Colonic mucosa (tissue), 4 donors: Measurements from ENCODE around the gene ITPR2. TPM values are rescaled to one million over a fixed set of nuclear protein-coding genes. Genes with fewer than 3 reads are reported as not detected.
"Not testable (repeated sequence)": the region's sequence is repeated elsewhere in the genome, so short reads cannot be mapped to it uniquely, and the experiment has no call there.

Experiments
- DNase-seq: peaks from one replicate; pipeline ENCODE4 v3.0.0-alpha.2; 2020
- H3K27ac ChIP-seq: fragments of 200-600 bp; one replicate; pipeline ENCODE4 v1.8.0; 2021
- H3K27me3 ChIP-seq: fragments of 200-600 bp; one replicate; pipeline ENCODE4 v1.8.0; 2021
- H3K36me3 ChIP-seq: fragments of 200-600 bp; one replicate; pipeline ENCODE4 v1.8.0; 2021
- H3K4me1 ChIP-seq: fragments of 200-600 bp; one replicate; pipeline ENCODE4 v1.8.0; 2021; ENCODE audit warnings: mild to moderate bottlenecking
- H3K4me3 ChIP-seq: fragments of 200-600 bp; one replicate; pipeline ENCODE4 v1.8.0; 2021
- H3K9ac ChIP-seq, 2 donors: one replicate each; pipeline ENCODE4 v1.7.0; 2013; ENCODE audit warnings: control low read depth in 2 of 2, low read depth in 2 of 2, low read length in 2 of 2
- H3K9me3 ChIP-seq: fragments of 200-600 bp; one replicate; pipeline ENCODE4 v1.8.0; 2021
- intact Hi-C: fragments of 100-400 bp; cut with DNase I; formaldehyde crosslinking; loops from one replicate; pipeline ENCODE4 v1.14.1; 2022
- total RNA-seq, 2 donors: library from RNA; stranded (reverse); fragmentation: NEBNext Ultra II Directional in 1 of 2; extraction: Animal tissue kit (Norgen Biotek cat#: 25700) in 1 of 2; gene quantifications; one replicate each; pipeline ENCODE4 v1.2.1, GENCODE V29; 2021
- TF ChIP-seq, protein P1 (sequence below): fragments of 200-600 bp; IDR thresholded peaks from one replicate; pipeline ENCODE4 v1.8.0; 2022; ENCODE audit warnings: antibody characterized with exemption, mild to moderate bottlenecking
- donor health status: healthy.
- donor health status: DM: no; HTN: no; CAD: no.
- donor health status: DM: no; HTN: no; CAD: no.

The ITPR2 gene
- total RNA-seq, 2 donors from 2014 or later = 15.9 to 39.3 TPM

DNA sequence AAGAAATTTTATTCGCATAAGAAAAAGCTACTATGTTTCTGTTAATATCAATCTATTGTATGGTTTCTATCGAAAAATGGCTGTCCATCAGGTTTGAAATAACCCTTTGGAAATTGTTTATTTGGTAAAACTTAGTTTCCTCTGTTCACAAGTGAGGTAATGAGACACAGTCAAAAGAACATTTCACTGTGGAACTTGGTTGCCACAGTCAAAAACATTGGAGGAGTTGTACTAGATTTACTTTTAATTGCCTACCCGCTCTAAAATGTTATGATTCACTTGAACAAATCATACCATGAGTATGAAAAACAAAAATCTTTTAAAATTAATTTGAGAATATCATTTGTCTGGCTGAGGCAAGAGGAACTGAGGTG lies 46.5 kb downstream of the ITPR2 start:
- H3K36me3 ChIP-seq = no peaks in the 10 kb centered on the region
- intact Hi-C loops = loop anchor here (10.0 kb wide), 1 partner anchor 58 kb away; no protein-coding TSS in a partner anchor
- no peak overlapping the region for H3K4me3 ChIP-seq
- no peak overlapping the region for H3K9ac ChIP-seq
- DNase-seq = no peak
- H3K27me3 ChIP-seq = no peaks in the 10 kb centered on the region
- H3K4me1 ChIP-seq = no peaks in the 10 kb centered on the region
- no peaks in the 10 kb centered on the region for H3K9me3 ChIP-seq
- H3K27ac ChIP-seq = no peak overlapping the region
- TF ChIP-seq, protein P1, sequence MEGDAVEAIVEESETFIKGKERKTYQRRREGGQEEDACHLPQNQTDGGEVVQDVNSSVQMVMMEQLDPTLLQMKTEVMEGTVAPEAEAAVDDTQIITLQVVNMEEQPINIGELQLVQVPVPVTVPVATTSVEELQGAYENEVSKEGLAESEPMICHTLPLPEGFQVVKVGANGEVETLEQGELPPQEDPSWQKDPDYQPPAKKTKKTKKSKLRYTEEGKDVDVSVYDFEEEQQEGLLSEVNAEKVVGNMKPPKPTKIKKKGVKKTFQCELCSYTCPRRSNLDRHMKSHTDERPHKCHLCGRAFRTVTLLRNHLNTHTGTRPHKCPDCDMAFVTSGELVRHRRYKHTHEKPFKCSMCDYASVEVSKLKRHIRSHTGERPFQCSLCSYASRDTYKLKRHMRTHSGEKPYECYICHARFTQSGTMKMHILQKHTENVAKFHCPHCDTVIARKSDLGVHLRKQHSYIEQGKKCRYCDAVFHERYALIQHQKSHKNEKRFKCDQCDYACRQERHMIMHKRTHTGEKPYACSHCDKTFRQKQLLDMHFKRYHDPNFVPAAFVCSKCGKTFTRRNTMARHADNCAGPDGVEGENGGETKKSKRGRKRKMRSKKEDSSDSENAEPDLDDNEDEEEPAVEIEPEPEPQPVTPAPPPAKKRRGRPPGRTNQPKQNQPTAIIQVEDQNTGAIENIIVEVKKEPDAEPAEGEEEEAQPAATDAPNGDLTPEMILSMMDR = no peak

DNA sequence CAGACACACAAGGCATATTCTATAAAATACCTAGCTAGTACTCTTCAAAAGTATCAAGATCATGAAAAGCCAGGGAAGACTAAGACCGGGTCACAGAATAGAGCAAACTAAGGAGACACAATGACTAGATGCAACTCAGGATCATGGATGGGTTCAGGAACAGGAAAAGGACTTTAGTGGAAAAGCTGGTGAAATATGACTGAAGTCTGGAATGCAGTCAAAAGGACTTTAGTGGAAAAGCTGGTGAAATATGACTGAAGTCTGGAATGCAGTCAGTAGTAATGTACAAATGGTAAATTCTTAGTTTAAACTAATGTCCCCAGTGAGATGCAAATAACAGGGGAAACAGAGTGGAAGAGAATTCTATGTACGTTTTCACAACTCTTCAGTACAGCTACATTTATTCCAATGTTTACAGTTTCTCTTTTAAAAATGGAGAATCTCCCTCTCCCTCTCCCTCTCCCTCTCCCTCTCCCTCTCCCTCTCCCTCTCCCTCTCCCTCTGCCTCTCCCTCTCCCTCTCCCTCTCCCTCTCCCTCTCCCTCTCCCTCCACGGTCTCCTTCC lies 49.1 kb downstream of the ITPR2 start:
- H3K27ac ChIP-seq, DNase-seq, H3K9ac ChIP-seq, H3K27me3 ChIP-seq, H3K4me1 ChIP-seq, H3K9me3 ChIP-seq, H3K4me3 ChIP-seq, H3K36me3 ChIP-seq: not testable (repeated sequence)
- intact Hi-C loops = loop anchor here (10.0 kb wide), 1 partner anchor 61 kb away; no protein-coding TSS in a partner anchor

DNA sequence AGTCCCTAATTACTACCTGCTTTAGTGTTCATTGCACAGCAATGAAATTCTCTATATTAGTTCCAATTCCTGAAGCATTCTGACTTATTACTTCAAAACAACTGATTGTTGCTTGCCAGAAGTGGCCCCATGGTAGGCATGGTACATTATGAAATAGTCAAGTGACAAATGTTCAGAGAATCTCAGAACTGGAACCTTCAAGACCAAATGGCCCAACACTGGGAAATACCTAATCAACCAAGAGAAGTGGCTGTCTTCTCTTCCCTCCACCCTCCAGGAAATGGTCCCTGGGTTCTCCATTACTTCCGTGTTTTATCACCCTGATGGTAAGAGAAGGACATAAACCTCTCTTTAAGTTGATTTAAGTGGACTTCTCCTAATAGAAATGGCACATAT lies 49.9 kb downstream of the ITPR2 start:
- intact Hi-C loops = loop anchor here (10.0 kb wide), 1 partner anchor 62 kb away; no protein-coding TSS in a partner anchor
- no peaks in the 10 kb centered on the region for H3K27me3 ChIP-seq
- no peak for DNase-seq
- no peaks in the 10 kb centered on the region for H3K36me3 ChIP-seq
- no peak overlapping the region for H3K4me3 ChIP-seq
- H3K9me3 ChIP-seq = no peaks in the 10 kb centered on the region
- no peaks in the 10 kb centered on the region for H3K4me1 ChIP-seq
- no peak overlapping the region for H3K9ac ChIP-seq
- no peak overlapping the region for H3K27ac ChIP-seq
- TF ChIP-seq, protein P1 = no peak

DNA sequence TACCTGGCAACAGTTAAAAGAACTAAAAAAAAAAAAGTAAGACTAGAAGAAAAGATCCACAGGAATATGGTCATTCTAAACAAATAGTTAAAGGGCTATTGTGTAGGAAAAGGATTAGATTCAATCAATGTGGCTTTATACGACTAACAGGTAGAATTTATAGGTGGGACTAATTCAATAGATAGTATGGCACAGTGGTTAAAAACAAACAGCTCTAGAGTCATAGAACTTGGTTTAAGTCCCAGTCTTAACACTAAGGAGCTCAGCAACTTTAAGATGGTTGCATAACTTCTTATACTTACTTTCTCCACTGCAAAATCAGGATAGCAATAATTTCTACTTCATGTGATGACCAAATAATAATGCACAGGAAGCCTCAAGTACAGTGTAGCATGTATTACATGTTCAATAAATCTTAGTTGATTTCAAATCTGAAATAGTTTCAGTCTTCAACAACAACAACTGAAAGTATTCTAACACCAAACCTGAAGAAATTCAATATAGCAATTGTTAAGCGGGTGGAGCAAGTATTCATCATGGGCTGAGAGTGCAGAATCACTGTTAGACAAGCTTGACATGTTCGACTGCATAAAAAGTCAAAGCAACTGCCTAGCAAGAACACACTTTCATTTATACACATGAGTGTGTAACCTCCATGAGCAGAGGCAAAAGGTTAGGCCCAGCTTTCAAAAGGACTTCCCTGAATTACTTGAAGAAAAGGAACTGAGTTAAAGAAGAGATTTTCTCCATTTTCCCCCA lies 50.4 kb downstream of the ITPR2 start:
- no peak overlapping the region for H3K27ac ChIP-seq
- no peaks in the 10 kb centered on the region for H3K9me3 ChIP-seq
- H3K4me1 ChIP-seq = no peaks in the 10 kb centered on the region
- TF ChIP-seq, protein P1 = no peak
- no peak overlapping the region for H3K9ac ChIP-seq
- no peaks in the 10 kb centered on the region for H3K36me3 ChIP-seq
- intact Hi-C loops = loop anchor here (10.0 kb wide), 1 partner anchor 62 kb away; no protein-coding TSS in a partner anchor
- DNase-seq = no peak
- no peaks in the 10 kb centered on the region for H3K27me3 ChIP-seq
- H3K4me3 ChIP-seq = no peak overlapping the region

DNA sequence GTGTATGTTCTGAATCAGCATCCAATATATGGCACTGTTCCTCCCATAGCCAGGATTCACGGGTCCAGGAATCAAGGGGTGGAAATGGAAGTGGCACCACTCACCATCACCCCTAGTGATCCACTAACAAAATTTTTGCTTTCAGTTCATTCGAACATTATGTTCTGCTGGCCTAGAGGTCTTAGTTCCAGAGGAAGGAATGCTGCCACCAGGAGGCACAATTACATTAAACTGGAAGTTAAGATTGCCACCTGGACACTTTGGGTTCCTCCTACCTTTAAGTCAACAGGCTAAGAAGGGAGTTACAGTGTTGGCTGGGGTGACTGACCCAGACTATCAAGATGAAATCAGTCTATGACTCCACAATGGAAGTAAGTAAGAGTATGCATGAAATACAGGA lies 52.3 kb downstream of the ITPR2 start:
- not testable (repeated sequence) for H3K4me3 ChIP-seq, H3K36me3 ChIP-seq, H3K27me3 ChIP-seq, H3K9me3 ChIP-seq, H3K4me1 ChIP-seq, H3K27ac ChIP-seq, DNase-seq, H3K9ac ChIP-seq
- intact Hi-C loops = loop anchor here (10.0 kb wide), 1 partner anchor 64 kb away; no protein-coding TSS in a partner anchor

DNA sequence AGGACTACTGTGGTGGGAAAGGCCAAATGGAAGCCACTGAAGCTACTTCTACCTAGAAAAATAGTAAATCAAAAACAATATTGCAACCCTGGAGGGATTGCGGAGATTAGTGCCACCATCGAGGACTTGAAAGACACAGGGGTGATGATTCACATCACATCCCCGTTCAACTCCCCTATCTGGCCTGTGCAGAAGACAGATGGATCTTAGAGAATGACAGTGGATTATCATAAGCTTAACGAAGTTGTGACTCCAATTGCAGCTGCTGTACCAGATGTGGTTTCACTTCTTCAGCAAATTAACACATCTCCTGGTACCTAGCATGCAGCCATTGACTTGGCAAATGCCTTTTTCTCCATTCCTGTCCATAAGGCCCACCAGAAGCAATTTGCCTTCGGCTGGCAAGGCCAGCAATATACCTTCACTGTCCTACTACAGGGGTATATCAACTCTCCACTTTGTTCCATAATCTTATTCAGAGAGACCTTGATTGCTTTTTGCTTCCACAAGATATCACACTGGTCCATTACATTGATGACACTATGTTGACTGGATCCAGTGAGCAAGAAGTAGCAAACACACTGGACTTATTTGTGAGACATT lies 54.7 kb downstream of the ITPR2 start:
- H3K27me3 ChIP-seq, intact Hi-C loops, H3K27ac ChIP-seq, H3K36me3 ChIP-seq, H3K4me3 ChIP-seq, H3K9me3 ChIP-seq, H3K9ac ChIP-seq, DNase-seq, H3K4me1 ChIP-seq: not testable (repeated sequence)

DNA sequence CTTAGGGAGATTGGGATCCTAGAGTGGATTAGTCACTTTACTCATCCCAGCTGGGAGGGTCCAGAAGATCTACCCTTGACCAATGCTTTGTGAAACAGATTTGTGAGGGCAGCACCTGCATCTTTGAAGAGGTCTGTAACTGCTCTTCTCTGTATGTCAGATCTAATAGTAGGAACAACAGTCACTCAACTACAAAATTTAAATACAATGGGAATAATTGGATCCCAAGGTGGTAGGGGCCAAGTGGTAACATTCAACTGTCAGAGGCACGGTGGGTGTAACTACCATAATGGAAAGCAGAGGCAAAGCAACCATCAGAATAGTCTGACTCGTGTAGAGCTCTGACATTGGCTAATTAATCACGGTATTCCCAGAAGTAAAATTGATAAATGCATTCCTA lies 55.8 kb downstream of the ITPR2 start:
- H3K36me3 ChIP-seq = no peaks in the 10 kb centered on the region
- TF ChIP-seq, protein P1 = no peak
- no peaks in the 10 kb centered on the region for H3K9me3 ChIP-seq
- no peaks in the 10 kb centered on the region for H3K4me1 ChIP-seq
- H3K4me3 ChIP-seq = no peak overlapping the region
- no peak for DNase-seq
- H3K9ac ChIP-seq = no peak overlapping the region
- no peaks in the 10 kb centered on the region for H3K27me3 ChIP-seq
- no peak overlapping the region for H3K27ac ChIP-seq
- intact Hi-C loops = no loop called here

DNA sequence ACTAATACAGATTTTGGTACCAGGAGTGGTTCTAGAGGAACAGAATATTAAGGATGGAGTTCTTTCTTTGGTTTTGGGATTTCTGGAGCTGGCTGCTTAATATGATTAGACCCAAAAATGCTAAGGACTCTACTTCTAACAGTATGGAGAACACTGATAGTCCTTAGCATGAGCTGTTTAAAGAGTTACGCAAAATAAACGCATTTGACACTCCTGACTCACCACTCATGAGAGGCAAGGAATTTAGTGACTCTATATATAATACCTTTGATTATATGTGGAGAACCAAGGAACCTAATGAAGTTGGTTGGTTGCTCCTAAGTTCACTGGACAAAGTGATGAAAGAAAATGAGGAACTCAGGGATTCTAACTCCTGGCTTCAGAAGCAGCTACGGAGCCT lies 57.0 kb downstream of the ITPR2 start:
- intact Hi-C loops = not testable (repeated sequence)

More for the DNA sequence above, 57.0 kb downstream of the ITPR2 start:
- not testable (repeated sequence) for H3K36me3 ChIP-seq, H3K9me3 ChIP-seq, DNase-seq, H3K4me1 ChIP-seq, H3K27ac ChIP-seq, H3K4me3 ChIP-seq, H3K27me3 ChIP-seq, H3K9ac ChIP-seq
